ENCODE measurements around the gene RNF222.

The RNF222 gene

DNA sequence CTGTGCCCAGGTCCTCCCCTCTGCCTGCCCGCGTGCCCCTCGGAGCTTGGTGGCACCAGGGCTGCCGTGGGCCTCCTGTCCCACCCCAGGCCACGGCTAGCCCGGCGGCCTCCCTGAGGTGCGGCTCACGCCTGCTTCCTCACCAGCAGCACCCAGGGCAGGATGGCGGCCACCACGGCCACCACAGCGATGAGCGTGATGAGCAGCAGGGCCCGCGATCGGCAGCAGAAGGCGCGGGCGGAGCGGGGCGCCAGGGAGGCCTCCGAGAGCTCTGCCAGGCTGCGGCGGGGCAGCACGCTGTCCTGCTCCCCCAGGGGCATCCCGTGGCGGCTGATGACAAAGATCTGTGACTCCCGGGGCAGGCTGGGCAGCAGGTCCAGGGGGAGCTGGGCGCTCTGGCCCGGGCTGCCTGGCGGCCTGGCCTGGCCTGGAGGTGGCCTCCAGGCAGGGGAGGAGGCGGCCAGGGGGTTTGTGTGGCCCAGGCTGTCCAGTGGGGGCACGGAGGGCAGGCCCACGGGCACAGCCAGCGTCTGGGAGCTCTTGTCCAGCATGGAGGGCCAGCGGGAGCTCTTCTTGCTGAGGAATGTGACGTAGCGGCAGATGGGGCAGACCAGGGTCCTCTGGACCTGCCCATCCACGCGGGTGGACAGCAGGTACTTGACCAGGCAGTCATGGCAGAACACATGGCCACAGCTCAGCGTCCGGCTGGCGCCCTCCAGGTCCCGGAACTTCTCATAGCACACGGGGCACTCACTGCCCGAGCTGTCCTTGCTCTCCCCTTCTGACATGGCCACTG lies 4.8 kb downstream of the RNF222 start (continued):
- no peak for TF ChIP-seq ZNF70 (CRISPR knock-in tag; IDR thresholded peaks at IDR 0.05)
- no peak for TF ChIP-seq ISL1 (CRISPR knock-in tag; IDR thresholded peaks at IDR 0.05)
- TF ChIP-seq, protein P1, sequence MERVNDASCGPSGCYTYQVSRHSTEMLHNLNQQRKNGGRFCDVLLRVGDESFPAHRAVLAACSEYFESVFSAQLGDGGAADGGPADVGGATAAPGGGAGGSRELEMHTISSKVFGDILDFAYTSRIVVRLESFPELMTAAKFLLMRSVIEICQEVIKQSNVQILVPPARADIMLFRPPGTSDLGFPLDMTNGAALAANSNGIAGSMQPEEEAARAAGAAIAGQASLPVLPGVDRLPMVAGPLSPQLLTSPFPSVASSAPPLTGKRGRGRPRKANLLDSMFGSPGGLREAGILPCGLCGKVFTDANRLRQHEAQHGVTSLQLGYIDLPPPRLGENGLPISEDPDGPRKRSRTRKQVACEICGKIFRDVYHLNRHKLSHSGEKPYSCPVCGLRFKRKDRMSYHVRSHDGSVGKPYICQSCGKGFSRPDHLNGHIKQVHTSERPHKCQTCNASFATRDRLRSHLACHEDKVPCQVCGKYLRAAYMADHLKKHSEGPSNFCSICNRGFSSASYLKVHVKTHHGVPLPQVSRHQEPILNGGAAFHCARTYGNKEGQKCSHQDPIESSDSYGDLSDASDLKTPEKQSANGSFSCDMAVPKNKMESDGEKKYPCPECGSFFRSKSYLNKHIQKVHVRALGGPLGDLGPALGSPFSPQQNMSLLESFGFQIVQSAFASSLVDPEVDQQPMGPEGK (CRISPR knock-in tag; IDR thresholded peaks at IDR 0.05; ENCODE audit: borderline replicate concordance) = no peak
- no peak for TF ChIP-seq TOX (CRISPR knock-in tag; IDR thresholded peaks at IDR 0.05; ENCODE audit: borderline replicate concordance)
- no peak for TF ChIP-seq ESRRG (CRISPR knock-in tag; IDR thresholded peaks at IDR 0.05)
- no peak for TF ChIP-seq GLIS3 (CRISPR knock-in tag; IDR thresholded peaks at IDR 0.05)
- TF ChIP-seq SNAI2 (CRISPR knock-in tag; IDR thresholded peaks at IDR 0.05) = no peak
- TF ChIP-seq RARB (CRISPR knock-in tag; IDR thresholded peaks at IDR 0.05) = no peak
- TF ChIP-seq ARNTL (CRISPR knock-in tag; IDR thresholded peaks at IDR 0.05; ENCODE audit: borderline replicate concordance, low read depth) = no peak

- ATAC-seq = no peak; the same call in 2 of the 3 replicates
These were observed 5.4 kb downstream of the RNF222 start for GRCh38 chr17:8392274-8392673.

DNA sequence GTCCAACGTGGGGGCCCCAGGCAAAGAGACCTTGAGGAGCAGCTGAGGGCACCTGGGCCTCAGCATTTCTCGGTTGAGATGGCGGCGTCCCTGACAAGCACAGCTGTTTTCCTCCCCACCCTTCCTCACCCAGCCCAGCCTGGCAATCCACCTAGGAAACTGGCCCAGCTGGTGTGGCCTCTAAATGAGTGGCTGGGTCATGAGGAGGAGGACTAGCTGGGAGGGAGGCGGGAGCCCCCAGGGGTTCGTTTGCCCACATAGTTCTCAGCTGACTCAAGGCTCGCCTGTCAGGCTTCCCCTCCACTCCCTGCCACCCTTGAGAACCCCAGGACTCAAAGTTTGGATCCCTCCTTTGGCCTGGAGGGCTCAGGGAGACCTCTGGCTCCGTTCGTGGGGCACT lies 5.9 kb downstream of the RNF222 start:
- peak; percentile 18; the same call in 2 of the 3 replicates for ATAC-seq
- TF ChIP-seq RARB (CRISPR knock-in tag; IDR thresholded peaks at IDR 0.05) (no peak), CSRNP3 (CRISPR knock-in tag; IDR thresholded peaks at IDR 0.05) (no peak)
- TF ChIP-seq, protein P2, sequence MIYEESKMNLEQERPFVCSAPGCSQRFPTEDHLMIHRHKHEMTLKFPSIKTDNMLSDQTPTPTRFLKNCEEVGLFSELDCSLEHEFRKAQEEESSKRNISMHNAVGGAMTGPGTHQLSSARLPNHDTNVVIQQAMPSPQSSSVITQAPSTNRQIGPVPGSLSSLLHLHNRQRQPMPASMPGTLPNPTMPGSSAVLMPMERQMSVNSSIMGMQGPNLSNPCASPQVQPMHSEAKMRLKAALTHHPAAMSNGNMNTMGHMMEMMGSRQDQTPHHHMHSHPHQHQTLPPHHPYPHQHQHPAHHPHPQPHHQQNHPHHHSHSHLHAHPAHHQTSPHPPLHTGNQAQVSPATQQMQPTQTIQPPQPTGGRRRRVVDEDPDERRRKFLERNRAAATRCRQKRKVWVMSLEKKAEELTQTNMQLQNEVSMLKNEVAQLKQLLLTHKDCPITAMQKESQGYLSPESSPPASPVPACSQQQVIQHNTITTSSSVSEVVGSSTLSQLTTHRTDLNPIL (CRISPR knock-in tag; IDR thresholded peaks at IDR 0.05; ENCODE audit: low read depth) = no peak

More at GRCh38 chr17:8392274-8392673, 5.4 kb downstream of the RNF222 start:
- no peak for TF ChIP-seq OSR1 (CRISPR knock-in tag; IDR thresholded peaks at IDR 0.05)
- TF ChIP-seq TOX (CRISPR knock-in tag; IDR thresholded peaks at IDR 0.05; ENCODE audit: borderline replicate concordance) = no peak
- TF ChIP-seq ESRRG (CRISPR knock-in tag; IDR thresholded peaks at IDR 0.05) = no peak
- no peak for TF ChIP-seq PPARA (CRISPR knock-in tag; IDR thresholded peaks at IDR 0.05; ENCODE audit: borderline replicate concordance)
- no peak for TF ChIP-seq ZFP30 (CRISPR knock-in tag; IDR thresholded peaks at IDR 0.05)
- TF ChIP-seq ZFP3 (CRISPR knock-in tag; IDR thresholded peaks at IDR 0.05) = no peak
- TF ChIP-seq RARB (CRISPR knock-in tag; IDR thresholded peaks at IDR 0.05) = no peak
- no peak for TF ChIP-seq ISL1 (CRISPR knock-in tag; IDR thresholded peaks at IDR 0.05)
- no peak for TF ChIP-seq TSHZ2 (CRISPR knock-in tag; IDR thresholded peaks at IDR 0.05)
- TF ChIP-seq, protein P3, sequence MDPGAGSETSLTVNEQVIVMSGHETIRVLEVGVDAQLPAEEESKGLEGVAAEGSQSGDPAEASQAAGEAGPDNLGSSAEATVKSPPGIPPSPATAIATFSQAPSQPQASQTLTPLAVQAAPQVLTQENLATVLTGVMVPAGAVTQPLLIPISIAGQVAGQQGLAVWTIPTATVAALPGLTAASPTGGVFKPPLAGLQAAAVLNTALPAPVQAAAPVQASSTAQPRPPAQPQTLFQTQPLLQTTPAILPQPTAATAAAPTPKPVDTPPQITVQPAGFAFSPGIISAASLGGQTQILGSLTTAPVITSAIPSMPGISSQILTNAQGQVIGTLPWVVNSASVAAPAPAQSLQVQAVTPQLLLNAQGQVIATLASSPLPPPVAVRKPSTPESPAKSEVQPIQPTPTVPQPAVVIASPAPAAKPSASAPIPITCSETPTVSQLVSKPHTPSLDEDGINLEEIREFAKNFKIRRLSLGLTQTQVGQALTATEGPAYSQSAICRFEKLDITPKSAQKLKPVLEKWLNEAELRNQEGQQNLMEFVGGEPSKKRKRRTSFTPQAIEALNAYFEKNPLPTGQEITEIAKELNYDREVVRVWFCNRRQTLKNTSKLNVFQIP (CRISPR knock-in tag; IDR thresholded peaks at IDR 0.05; ENCODE audit: borderline replicate concordance, low read depth) = no peak
- no peak for TF ChIP-seq CSDC2 (CRISPR knock-in tag; IDR thresholded peaks at IDR 0.05)

Measured in SK-N-SH treated with all-trans-retinoic acid at 6 μM for 48 hours (cell line).